Measurements from ENCODE around the gene TRMT61B.

- TF ChIP-seq, protein P1, sequence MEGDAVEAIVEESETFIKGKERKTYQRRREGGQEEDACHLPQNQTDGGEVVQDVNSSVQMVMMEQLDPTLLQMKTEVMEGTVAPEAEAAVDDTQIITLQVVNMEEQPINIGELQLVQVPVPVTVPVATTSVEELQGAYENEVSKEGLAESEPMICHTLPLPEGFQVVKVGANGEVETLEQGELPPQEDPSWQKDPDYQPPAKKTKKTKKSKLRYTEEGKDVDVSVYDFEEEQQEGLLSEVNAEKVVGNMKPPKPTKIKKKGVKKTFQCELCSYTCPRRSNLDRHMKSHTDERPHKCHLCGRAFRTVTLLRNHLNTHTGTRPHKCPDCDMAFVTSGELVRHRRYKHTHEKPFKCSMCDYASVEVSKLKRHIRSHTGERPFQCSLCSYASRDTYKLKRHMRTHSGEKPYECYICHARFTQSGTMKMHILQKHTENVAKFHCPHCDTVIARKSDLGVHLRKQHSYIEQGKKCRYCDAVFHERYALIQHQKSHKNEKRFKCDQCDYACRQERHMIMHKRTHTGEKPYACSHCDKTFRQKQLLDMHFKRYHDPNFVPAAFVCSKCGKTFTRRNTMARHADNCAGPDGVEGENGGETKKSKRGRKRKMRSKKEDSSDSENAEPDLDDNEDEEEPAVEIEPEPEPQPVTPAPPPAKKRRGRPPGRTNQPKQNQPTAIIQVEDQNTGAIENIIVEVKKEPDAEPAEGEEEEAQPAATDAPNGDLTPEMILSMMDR (IDR thresholded peaks at IDR 0.05): no peak
- TF ChIP-seq POLR2A (IDR thresholded peaks at IDR 0.05): no peak
Measured at GRCh38 chr2:28828382-28828781, 41.7 kb downstream of the TRMT61B start.

All from heart left ventricle (tissue), 13 donors.